Hindlimb muscle (tissue), 1 donor: ENCODE results near the gene MDFIC2. TPM values are rescaled to one million over a fixed set of nuclear protein-coding genes. Genes with fewer than 3 reads are reported as not detected.

Experiments
- DNase-seq: peaks from one replicate; pipeline ENCODE4 v3.0.0-alpha.2; 2013
- polyA plus RNA-seq: library from polyadenylated mRNA; unstranded; fragments of 120-200 nt; gene quantifications from one replicate; pipeline ENCODE4 v1.2.1, GENCODE V29; 2013; ENCODE audit not compliant: insufficient read length

MDFIC2 gene
- polyA plus RNA-seq, 1 donor: not detected

DNA sequence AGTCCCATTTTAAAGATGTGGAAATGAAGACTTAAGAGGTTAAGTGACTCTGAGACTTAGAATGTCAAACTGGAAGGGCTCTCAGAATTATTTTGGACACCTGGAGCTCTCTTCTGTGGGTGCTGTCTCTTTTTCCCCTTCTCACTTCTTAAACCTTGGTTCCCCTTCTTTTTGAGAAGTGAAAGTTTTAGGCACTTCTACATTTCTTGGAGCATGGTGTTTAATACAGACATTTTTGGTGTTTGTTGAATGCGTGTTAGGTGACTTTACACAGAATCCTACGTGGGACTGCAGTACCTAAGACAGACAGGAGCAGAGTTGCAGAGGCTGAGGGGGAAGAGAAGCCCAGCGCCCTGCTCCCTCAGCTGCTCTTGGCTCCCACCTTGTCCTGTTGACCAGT lies 133.3 kb downstream of the MDFIC2 start:
- DNase-seq: no peak

- DNase-seq: no peak
Measured at GRCh38 chr3:70177881-70178645, 134.4 kb downstream of the MDFIC2 start.

DNA sequence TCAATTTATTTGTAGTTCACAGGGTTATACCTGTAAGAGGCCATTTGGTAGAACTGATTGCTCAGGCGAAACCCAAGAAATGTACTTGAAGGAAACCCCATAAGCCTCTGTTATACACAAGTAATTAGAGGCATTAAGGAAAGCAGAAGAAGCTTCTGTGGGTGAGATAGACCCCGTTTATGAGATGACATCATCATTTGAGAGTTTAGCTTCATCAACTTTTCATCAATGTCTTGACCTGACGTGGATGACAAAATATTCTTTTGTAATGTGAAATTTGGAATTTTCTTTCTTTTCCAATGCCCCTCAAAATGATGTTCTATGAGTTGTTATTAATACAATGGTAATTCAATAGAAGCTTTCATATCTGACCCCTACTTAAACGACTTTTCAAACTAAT lies 136.2 kb downstream of the MDFIC2 start:
- DNase-seq: no peak

DNA sequence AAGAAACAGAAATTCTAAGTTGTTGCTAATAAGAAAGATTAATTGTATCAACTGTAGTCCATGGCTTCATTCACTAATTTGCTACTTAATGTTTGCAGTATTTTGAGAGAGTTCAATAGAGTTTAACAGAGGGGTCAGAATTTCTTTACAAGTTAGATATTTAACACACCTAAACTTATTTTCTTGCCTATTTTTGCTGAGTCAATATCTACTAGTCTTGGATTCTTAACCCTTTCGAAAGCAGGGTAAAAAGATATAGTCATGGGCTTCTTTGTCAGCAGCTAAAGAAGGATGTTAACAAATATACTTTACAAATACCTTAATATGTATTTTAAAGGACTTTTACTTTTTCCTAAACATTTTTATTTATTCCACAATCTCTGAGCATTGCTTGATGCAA lies 155.6 kb downstream of the MDFIC2 start:
- no peak for DNase-seq

DNA sequence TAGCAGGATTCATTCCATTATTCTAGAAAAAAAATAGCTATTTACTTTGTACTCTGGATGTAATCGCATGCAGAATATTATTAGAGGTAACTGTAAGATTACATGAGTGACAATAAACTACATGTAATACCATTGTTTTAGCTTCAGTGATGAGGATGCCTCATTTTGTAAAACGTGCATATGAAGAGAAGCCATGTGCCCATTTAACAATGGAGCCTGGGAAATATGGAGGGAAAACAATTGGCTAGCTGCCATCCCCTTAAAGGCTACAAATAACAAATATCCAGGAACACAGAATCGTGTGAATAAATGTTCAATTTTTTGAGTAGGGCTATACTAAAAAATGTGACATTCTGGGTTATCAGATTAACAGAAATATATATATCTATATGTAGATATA lies 161.8 kb downstream of the MDFIC2 start:
- no peak for DNase-seq

DNA sequence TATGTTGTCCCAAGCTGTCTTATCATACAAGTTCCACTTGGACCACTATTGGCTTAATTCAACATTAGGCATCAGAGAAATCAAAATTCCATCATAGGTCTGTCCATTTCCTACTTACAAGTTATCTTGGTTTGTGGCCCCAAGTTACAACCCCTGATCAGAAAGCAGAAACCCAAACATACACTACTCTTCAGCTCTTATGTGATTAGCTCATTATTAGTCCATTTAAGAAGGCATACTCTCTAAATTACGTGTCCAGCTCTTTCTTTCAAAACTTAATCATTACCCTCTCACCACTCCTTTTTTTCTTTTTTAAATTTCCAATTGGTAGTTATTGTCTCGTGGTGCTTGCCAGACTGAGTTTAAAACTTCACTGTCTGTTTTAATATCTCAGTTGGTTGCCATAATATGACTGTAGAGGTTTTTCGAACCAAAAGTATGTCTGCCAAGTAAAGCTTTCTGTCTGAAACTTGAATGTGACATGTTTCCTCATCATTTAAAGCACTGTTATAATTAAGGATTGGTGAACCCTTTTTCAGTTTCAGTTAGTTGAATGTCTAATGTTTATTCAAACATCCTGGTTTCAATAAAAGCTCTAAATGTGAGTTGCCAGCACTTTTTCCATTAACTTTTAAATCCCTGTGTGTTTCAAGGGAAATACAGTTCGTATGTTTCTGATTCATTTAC lies 162.6 kb downstream of the MDFIC2 start:
- DNase-seq: no peak
